Measurements from ENCODE around the gene SESN3.

DNA sequence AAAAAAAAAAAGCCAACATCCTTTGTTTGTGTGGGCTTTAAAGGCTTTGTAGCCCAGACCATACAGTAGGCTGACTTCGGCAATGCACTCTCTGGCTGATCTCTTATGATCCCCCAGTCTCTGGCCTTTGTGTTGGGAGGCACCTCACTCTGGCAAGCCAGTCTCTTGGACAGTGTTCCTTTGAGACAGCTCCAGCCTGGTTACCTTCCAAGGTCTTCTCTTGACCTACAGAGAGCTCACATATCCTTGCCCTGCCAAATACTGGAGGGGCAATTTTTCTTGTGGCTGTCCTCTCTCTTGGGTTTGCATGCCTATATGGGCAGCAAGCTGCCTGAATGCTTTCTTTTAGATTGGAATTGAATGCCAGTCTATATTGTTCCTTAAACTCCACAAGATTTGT, 69.8 kb downstream of the SESN3 start:
- TF ChIP-seq CTCF (IDR thresholded peaks at IDR 0.05; ENCODE audit: low read depth, low read length, poor library complexity, severe bottlenecking) (no peak), EZH2phosphoT487 (IDR thresholded peaks at IDR 0.05; ENCODE audit: borderline replicate concordance, low read length) (no peak)

Measured in DOHH2 (cell line).